HepG2 (cell line): ENCODE results near the gene UBE2G2. TPM values are rescaled to one million over a fixed set of nuclear protein-coding genes. Genes with fewer than 3 reads are reported as not detected.

Experiments
- ATF5 ChIP-seq: sonication (generic); formaldehyde crosslinking; IDR thresholded peaks from 2 replicates; pipeline ENCODE4 v1.4.0; 2020; ENCODE audit warnings: mild to moderate bottlenecking, low read depth, missing genetic modification reagents
- HNF4A ChIP-seq: sonication (generic); formaldehyde crosslinking; IDR thresholded peaks from 2 replicates; pipeline ENCODE4 v1.4.0; 2020; ENCODE audit warnings: missing genetic modification reagents
- IRF9 ChIP-seq: sonication (generic); formaldehyde crosslinking; IDR thresholded peaks from 2 replicates; pipeline ENCODE4 v1.8.0; 2022; ENCODE audit warnings: missing genetic modification reagents, mild to moderate bottlenecking, borderline replicate concordance
- KAT8 ChIP-seq: IDR thresholded peaks from 2 replicates; pipeline ENCODE4 v1.6.1; 2016; ENCODE audit warnings: missing genetic modification reagents, missing compliant biosample characterization
- KMT2B ChIP-seq: IDR thresholded peaks from 2 replicates; pipeline ENCODE4 v1.6.1; 2016; ENCODE audit warnings: missing genetic modification reagents, missing compliant biosample characterization
- NFE2L1 ChIP-seq: sonication (generic); formaldehyde crosslinking; IDR thresholded peaks from 2 replicates; pipeline ENCODE4 v1.4.0; 2020; ENCODE audit warnings: missing genetic modification reagents, mild to moderate bottlenecking, borderline replicate concordance
- SMYD3 ChIP-seq: sonication (generic); formaldehyde crosslinking; IDR thresholded peaks from 2 replicates; pipeline ENCODE4 v1.8.1; 2023; ENCODE audit warnings: mild to moderate bottlenecking, missing genetic modification reagents
- TEAD3 ChIP-seq: optimal IDR thresholded peaks from 2 replicates; pipeline ENCODE3; 2016; ENCODE audit warnings: borderline replicate concordance
- XRCC5 ChIP-seq: fragments of 200-400 bp; formaldehyde crosslinking; optimal IDR thresholded peaks from 2 replicates; pipeline ENCODE3; 2017; ENCODE audit warnings: mild to moderate bottlenecking, low read length
- ZBTB10 ChIP-seq: sonication (generic); formaldehyde crosslinking; IDR thresholded peaks from 2 replicates; pipeline ENCODE4 v1.4.0; 2020; ENCODE audit warnings: missing genetic modification reagents, borderline replicate concordance
- ZBTB39 ChIP-seq: sonication (generic); formaldehyde crosslinking; IDR thresholded peaks from 2 replicates; pipeline ENCODE4 v1.5.0; 2020; ENCODE audit warnings: missing genetic modification reagents
- ZMAT3 ChIP-seq: sonication (generic); formaldehyde crosslinking; conservative IDR thresholded peaks from 2 replicates; pipeline ENCODE4 v1.7.0; 2021; ENCODE audit warnings: missing genetic modification reagents
- ZNF580 ChIP-seq: IDR thresholded peaks from 2 replicates; pipeline ENCODE4 v1.6.1; 2016; ENCODE audit warnings: low read depth, borderline replicate concordance
- ZNF607 ChIP-seq: sonication (generic); formaldehyde crosslinking; IDR thresholded peaks from 2 replicates; pipeline ENCODE4 v1.5.1; 2020; ENCODE audit warnings: missing genetic modification reagents, mild to moderate bottlenecking, borderline replicate concordance
- ZNF687 ChIP-seq: sonication (generic); formaldehyde crosslinking; IDR thresholded peaks from 2 replicates; pipeline ENCODE4 v1.5.1; 2020; ENCODE audit warnings: mild to moderate bottlenecking, missing genetic modification reagents, moderate library complexity
- ZNF768 ChIP-seq: sonication (generic); formaldehyde crosslinking; IDR thresholded peaks from 2 replicates; pipeline ENCODE4 v1.4.0; 2020; ENCODE audit warnings: missing genetic modification reagents
- ZSCAN29 ChIP-seq: sonication (generic); formaldehyde crosslinking; conservative IDR thresholded peaks from 2 replicates; pipeline ENCODE4 v1.4.0; 2020; ENCODE audit warnings: mild to moderate bottlenecking, missing genetic modification reagents
- polyA plus RNA-seq, 8 experiments: library from polyadenylated mRNA; depleted of rRNA in 3 of 8; stranded (reverse) in 7 of 8; unstranded in 1 of 8; fragments of >200 nt; fragmentation: Illumina TruSeq in 4 of 8; extraction: Trizol in 4 of 8; gene quantifications; 2 replicates each; pipeline versions ENCODE4 v1.2.1 to v1.2.3, GENCODE V29; 2011 to 2016; ENCODE audit warnings: low read depth in 4 of 8, missing spikeins in 1 of 8, mixed read lengths in 1 of 8; ENCODE audit not compliant: insufficient read depth in 1 of 8
- total RNA-seq, 5 experiments: library from RNA; depleted of rRNA; stranded (reverse); fragments of >200 nt; fragmentation: Illumina TruSeq; extraction: Trizol; gene quantifications; 2 replicates each; pipeline ENCODE4 v1.2.3, GENCODE V29; 2016; ENCODE audit warnings: low read depth in 1 of 5

Gene UBE2G2
- total and polyA plus RNA-seq, 2 of the 13 experiments (the other 11 are each of a cell fraction or from before 2014, with no cell fraction given), result 55.4 to 92.0 TPM

GRCh38 chr21:44802396-44803153, 955 bp upstream of the UBE2G2 start (continued):
- TF ChIP-seq ZNF580 (CRISPR knock-in tag) (no peak), IRF9 (0 out of 2 replicates have a peak, but pooled peaks have one; percentile 12), ZMAT3 (CRISPR knock-in tag) (no peak), ZNF607 (no peak), TEAD3 (CRISPR knock-in tag) (no peak), XRCC5 (peak; percentile 5), SMYD3 (CRISPR knock-in tag) (0 out of 2 replicates have a peak, but pooled peaks have one; percentile 17), KAT8 (CRISPR knock-in tag) (peak; percentile 51), ZBTB10 (peak; percentile 85), ZBTB39 (CRISPR knock-in tag) (peak; percentile 55; the same call in 1 of the 2 replicates), ATF5 (0 out of 2 replicates have a peak, but pooled peaks have one; percentile 33), KMT2B (CRISPR knock-in tag) (peak; percentile 16; the same call in 1 of the 2 replicates), ZNF768 (CRISPR knock-in tag) (no peak), HNF4A (CRISPR knock-in tag) (peak; percentile 81), NFE2L1 (CRISPR knock-in tag) (no peak), ZSCAN29 (CRISPR knock-in tag) (0 out of 2 replicates have a peak, but pooled peaks have one; percentile 22), ZNF687 (CRISPR knock-in tag) (peak; percentile 84)
